GM12875 (cell line): ENCODE data around the gene SEBOX.

Source experiments
- H3K4me3 ChIP-seq: one replicate; pipeline ENCODE4 v1.5.1; 2011; ENCODE audit warnings: low read depth, low read length, control low read depth
- TF ChIP-seq, protein P1 (sequence below): IDR thresholded peaks from 2 replicates; pipeline ENCODE4 v1.5.1; 2011; ENCODE audit warnings: low read depth, mild to moderate bottlenecking, control low read depth, inconsistent platforms, low read length, moderate library complexity, borderline replicate concordance; ENCODE audit not compliant: insufficient read depth

The SEBOX gene

DNA sequence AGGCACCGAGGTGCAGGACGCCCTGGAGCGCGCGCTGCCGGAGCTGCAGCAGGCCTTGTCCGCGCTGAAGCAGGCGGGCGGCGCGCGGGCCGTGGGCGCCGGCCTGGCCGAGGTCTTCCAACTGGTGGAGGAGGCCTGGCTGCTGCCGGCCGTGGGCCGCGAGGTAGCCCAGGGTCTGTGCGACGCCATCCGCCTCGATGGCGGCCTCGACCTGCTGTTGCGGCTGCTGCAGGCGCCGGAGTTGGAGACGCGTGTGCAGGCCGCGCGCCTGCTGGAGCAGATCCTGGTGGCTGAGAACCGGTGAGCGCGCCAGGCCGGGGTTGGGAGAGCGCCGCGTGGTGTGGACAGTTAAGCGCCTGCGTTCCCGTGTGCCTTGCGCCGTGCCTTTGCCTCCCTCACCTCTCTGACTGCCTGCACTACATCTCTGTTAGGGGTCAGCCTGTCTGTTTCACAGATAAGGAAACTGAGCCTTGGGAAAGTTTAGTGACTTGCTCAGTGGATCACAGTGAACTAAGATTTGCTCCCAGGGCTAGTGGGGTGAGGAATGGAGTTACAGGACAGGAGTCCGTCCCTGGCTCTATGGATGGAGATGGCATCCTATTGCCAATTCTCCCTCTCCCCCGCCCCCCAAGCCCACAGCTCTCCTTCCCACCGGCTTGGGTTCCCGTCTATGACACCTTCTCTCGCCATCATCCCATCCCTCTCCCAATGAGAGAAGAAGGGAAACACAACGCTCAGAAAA is 7.4 kb upstream of the SEBOX start:
- TF ChIP-seq, protein P1, sequence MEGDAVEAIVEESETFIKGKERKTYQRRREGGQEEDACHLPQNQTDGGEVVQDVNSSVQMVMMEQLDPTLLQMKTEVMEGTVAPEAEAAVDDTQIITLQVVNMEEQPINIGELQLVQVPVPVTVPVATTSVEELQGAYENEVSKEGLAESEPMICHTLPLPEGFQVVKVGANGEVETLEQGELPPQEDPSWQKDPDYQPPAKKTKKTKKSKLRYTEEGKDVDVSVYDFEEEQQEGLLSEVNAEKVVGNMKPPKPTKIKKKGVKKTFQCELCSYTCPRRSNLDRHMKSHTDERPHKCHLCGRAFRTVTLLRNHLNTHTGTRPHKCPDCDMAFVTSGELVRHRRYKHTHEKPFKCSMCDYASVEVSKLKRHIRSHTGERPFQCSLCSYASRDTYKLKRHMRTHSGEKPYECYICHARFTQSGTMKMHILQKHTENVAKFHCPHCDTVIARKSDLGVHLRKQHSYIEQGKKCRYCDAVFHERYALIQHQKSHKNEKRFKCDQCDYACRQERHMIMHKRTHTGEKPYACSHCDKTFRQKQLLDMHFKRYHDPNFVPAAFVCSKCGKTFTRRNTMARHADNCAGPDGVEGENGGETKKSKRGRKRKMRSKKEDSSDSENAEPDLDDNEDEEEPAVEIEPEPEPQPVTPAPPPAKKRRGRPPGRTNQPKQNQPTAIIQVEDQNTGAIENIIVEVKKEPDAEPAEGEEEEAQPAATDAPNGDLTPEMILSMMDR: no peak
- peak overlapping the region; percentile 85 for H3K4me3 ChIP-seq

- H3K4me3 ChIP-seq: peak within 1 kb of the TSS; percentile 85
- TF ChIP-seq, protein P1: no peak
Measured at GRCh38 chr17:28371245-28372202, 6.5 kb upstream of the SEBOX start, which contains the start of gene SARM1. Gene SARM1 (plus strand): TSS chr17:28371694. CDS start chr17:28372033, 339 bp downstream.

GRCh38 chr17:28370744-28371103 is 5.7 kb upstream of the SEBOX start:
- H3K4me3 ChIP-seq: no peak overlapping the region
- TF ChIP-seq, protein P1: no peak

- peak within 1 kb of the TSS; percentile 85 for H3K4me3 ChIP-seq
- TF ChIP-seq, protein P1: no peak
Measured at GRCh38 chr17:28370035-28370743, 5.2 kb upstream of the SEBOX start, which contains the start of gene VTN. Gene VTN (minus strand): TSS chr17:28370307. CDS start chr17:28370203, 104 bp downstream.

DNA sequence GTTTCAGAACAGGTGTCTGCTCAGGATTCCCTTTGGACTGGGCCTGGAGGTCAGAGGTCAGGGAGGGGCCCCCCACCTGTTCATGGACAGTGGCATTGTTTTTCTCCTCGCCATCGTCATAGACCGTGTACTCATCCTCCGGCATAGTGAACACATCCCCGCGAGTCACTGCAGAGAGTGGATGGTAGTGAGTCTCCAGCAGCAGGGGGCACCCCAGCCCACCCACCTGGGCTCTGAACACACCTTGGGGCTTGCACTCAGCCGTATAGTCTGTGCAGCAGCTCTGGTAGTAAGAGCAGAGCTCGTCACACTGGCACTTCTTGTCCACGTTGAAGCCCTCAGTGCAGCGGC is 4.7 kb upstream of the SEBOX start:
- TF ChIP-seq, protein P1: no peak

GRCh38 chr17:28368915-28369683 is 4.1 kb upstream of the SEBOX start:
- TF ChIP-seq, protein P1: no peak
- no peak overlapping the region for H3K4me3 ChIP-seq

More for the DNA sequence above, 4.7 kb upstream of the SEBOX start:
- H3K4me3 ChIP-seq: no peak overlapping the region
